K562 (cell line): ENCODE results near the gene FMC1. TPM values are rescaled to one million over a fixed set of nuclear protein-coding genes. Genes with fewer than 3 reads are reported as not detected.

Experiments used
- CBX2 ChIP-seq: fragments of 200-600 bp; sonication (generic); IDR thresholded peaks from one replicate; pipeline ENCODE4 v1.6.1; 2012; ENCODE audit warnings: mild to moderate bottlenecking, low read length, inconsistent platforms; ENCODE audit not compliant: insufficient read depth, poor library complexity, severe bottlenecking
- CC2D1A ChIP-seq: fragments of 450-650 bp; IDR thresholded peaks from 2 replicates; pipeline ENCODE4 v1.6.1; 2017; ENCODE audit warnings: mild to moderate bottlenecking
- CLOCK ChIP-seq: fragments of 250-450 bp; sonication (Bioruptor Pico); IDR thresholded peaks from 2 replicates; pipeline ENCODE4 v1.4.0; 2020; ENCODE audit warnings: mild to moderate bottlenecking, moderate library complexity, borderline replicate concordance
- ELK1 ChIP-seq: sonication (generic); formaldehyde crosslinking; IDR thresholded peaks from 2 replicates; pipeline ENCODE4 v1.8.1; 2022; ENCODE audit warnings: missing genetic modification reagents
- FIP1L1 ChIP-seq: fragments of 200-400 bp; formaldehyde crosslinking; IDR thresholded peaks from 2 replicates; pipeline ENCODE4 v1.6.1; 2018; ENCODE audit warnings: mild to moderate bottlenecking, low read depth, low read length; ENCODE audit not compliant: poor library complexity, severe bottlenecking
- ILK ChIP-seq: fragments of 450-650 bp; IDR thresholded peaks from 2 replicates; pipeline ENCODE4 v1.6.1; 2016; ENCODE audit warnings: missing genetic modification characterization, low read depth, mild to moderate bottlenecking, missing compliant biosample characterization, moderate library complexity, borderline replicate concordance
- LEF1 ChIP-seq: fragments of 450-650 bp; IDR thresholded peaks from 2 replicates; pipeline ENCODE4 v1.6.1; 2016; ENCODE audit warnings: mild to moderate bottlenecking
- MLX ChIP-seq, 2 experiments: fragments of 450-650 bp in 1 of 2; sonication (generic) in 1 of 2; formaldehyde crosslinking; conservative IDR thresholded peaks; 2 replicates each; pipeline versions ENCODE4 v1.4.0 to v1.8.1; 2020 to 2022; ENCODE audit warnings: mild to moderate bottlenecking in 1 of 2, missing genetic modification reagents in 1 of 2
- NFE2L1 ChIP-seq: fragments of 450-650 bp; IDR thresholded peaks from 2 replicates; pipeline ENCODE4 v1.6.1; 2016; ENCODE audit warnings: missing genetic modification characterization, low read depth, mild to moderate bottlenecking, missing compliant biosample characterization, moderate library complexity, borderline replicate concordance
- THRB ChIP-seq: fragments of 450-650 bp; formaldehyde crosslinking; conservative IDR thresholded peaks from 2 replicates; pipeline ENCODE4 v1.4.0; 2022; ENCODE audit warnings: mild to moderate bottlenecking, missing genetic modification characterization
- ZFX ChIP-seq: sonication (generic); formaldehyde crosslinking; IDR thresholded peaks from 2 replicates; pipeline ENCODE4 v1.8.0; 2022; ENCODE audit warnings: mild to moderate bottlenecking, missing genetic modification reagents, moderate library complexity
- ZNF133 ChIP-seq: fragments of 250-450 bp; sonication (Bioruptor Pico); IDR thresholded peaks from 2 replicates; pipeline ENCODE4 v1.4.0; 2020; ENCODE audit warnings: mild to moderate bottlenecking
- polyA plus RNA-seq, 8 experiments: library from polyadenylated mRNA; depleted of rRNA in 4 of 8; stranded (reverse) in 5 of 8; unstranded in 3 of 8; fragments of >200 nt; fragmentation: Nextera tagmentation in 2 of 8; fragmentation: Illumina TruSeq in 1 of 8; extraction: Ambion mirVana in 2 of 8; extraction: Trizol in 1 of 8; gene quantifications; 2 replicates each; pipeline versions ENCODE4 v1.2.1 to v1.2.3, GENCODE V29; 2011 to 2014; ENCODE audit warnings: inconsistent platforms in 1 of 8, missing spikeins in 1 of 8
- total RNA-seq, 7 experiments: library from RNA; depleted of rRNA in 6 of 7; stranded (reverse); fragments of >200 nt in 6 of 7; fragmentation: Illumina TruSeq in 2 of 7; extraction: Trizol in 2 of 7; gene quantifications; 2 replicates each; pipeline versions ENCODE4 v1.2.1 to v1.2.3, GENCODE V29; 2011 to 2021; ENCODE audit warnings: low replicate concordance in 1 of 7

The FMC1 gene
- total and polyA plus RNA-seq, 9 of the 15 experiments (the other 6 are each of a cell fraction or from before 2014, with no cell fraction given) = 14.0 to 116 (median 29.0) TPM

GRCh38 chr7:139393621-139394211, 52.6 kb downstream of the FMC1 start (continued):
- TF ChIP-seq CC2D1A (no peak), THRB (no peak), CBX2 (no peak), LEF1 (no peak), ZNF133 (CRISPR knock-in tag) (no peak), MLX (CRISPR knock-in tag; conservative IDR thresholded peaks at IDR 0.05) (no peak), NFE2L1 (tag) (no peak), ZFX (no peak), ELK1 (no peak), FIP1L1 (no peak), ILK (tag) (no peak), CLOCK (CRISPR knock-in tag) (no peak)
